Stimulated activated naive CD4-positive, alpha-beta T cell (primary cell): ENCODE results near the gene CATSPERZ.

Experiments used
- DNase-seq, 6 experiments: peaks; one replicate each; lab custom pipeline; 2025; lab: John Stamatoyannopoulos, UW

Gene CATSPERZ

DNA sequence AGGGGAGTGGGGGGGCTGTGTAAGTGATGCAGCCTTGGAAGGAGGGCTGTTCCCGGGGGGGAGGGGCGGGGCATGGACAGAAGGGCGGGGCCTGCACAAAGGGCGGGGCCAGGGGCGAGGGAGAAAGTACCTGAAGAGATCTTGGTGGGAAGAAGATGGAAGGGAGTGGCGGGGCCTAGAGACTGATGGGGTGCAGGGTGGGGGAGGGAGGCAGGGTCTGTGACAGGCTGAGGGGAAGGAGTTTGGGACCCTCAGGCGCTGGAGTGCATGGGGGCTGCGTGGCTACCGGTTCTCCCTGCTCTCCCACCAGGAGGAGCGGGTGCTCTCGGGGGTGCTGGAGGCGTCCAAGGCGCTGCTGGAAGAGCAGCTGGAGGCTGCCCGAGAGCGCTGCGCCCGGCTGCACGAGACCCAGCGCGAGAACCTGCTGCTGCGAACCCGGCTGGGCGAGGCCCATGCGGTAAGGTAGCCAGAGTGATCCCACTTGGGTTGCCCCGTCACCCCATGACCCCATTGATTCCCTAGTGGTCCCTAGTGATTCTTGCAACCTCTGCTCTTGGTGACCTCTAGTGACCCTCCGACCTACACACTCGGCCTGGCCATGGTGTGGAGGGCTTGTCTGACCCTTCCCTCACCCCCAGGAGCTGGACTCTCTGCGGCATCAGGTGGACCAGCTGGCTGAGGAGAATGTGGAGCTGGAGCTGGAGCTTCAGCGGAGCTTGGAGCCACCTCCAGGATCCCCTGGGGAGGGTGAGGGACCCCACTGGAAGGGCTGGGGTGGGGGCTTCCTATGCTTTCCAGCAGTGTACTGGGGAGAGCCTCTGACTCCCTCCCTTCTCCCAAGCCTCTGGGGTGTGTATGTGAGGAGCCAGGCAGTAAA lies 42.9 kb downstream of the CATSPERZ start:
- no peak for DNase-seq

DNA sequence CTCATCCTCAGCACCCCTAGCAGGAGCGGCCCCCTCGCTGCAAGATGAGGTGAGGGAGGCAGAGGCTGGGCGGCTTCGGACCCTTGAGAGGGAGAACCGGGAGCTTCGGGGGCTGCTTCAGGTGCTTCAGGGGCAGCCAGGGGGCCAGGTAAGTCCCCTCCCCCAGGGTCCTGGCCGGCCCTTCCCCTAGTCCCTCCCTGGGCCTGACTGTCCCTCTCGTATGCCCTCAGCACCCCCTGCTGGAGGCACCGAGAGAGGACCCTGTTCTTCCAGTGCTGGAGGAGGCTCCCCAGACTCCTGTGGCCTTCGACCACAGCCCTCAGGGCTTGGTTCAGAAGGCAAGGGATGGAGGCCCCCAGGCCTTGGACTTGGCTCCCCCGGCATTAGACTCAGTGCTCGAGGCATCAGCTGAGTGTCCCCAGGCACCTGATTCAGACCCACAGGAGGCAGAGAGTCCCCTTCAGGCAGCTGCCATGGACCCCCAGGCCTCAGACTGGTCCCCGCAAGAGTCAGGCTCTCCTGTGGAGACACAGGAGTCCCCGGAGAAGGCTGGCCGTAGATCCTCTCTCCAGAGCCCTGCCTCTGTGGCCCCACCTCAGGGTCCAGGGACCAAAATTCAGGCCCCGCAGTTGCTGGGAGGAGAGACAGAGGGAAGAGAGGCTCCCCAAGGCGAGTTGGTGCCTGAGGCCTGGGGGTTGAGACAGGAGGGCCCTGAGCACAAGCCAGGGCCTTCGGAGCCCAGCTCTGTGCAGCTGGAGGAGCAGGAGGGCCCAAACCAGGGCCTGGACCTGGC lies 43.8 kb downstream of the CATSPERZ start:
- no peak for DNase-seq

DNA sequence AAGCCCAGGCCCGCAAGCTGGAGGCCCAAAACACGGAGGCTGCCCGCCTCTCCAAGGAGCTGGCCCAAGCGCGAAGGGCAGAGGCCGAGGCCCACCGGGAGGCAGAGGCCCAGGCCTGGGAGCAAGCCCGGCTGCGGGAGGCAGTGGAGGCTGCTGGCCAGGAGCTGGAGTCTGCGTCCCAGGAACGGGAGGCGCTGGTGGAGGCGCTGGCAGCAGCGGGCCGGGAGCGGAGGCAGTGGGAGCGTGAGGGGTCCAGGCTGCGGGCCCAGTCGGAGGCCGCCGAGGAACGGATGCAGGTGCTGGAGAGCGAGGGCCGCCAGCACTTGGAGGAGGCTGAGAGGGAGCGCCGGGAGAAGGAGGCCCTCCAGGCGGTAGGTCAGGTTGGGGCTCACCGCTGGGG lies 44.6 kb downstream of the CATSPERZ start:
- DNase-seq: no peak

DNA sequence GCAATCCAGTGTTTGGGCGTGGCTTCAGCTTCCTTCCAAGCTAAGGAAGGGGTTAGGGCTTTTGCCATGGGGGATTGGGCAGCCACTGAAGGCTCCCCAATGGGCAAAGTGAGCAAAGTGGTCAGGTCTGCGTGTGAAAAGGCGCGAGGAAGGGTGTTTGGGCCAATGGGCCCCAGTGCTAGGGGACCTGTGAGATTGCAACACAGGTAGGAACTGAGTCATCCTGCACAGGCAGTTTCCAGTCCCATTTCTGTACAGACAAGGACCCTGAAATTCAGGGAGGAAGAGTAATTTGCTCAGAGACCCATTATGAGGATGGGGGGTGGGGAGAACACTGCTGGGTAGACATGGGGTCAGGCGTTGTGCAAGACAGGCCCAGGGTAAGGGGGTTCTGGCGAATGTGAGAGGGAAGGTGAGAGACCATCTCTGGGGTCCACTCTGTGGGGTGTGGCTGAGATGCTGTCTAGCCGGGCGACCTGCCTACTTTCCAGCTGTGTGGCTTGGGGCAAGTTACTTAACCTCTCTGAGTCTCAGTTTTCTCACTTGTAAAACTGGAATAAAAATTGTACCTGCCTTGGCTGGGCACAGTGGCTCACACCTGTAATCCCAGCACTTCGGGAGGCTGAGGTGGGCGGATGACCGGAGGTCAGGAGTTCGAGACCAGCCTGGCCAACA lies 47.2 kb downstream of the CATSPERZ start:
- no peak for DNase-seq

DNA sequence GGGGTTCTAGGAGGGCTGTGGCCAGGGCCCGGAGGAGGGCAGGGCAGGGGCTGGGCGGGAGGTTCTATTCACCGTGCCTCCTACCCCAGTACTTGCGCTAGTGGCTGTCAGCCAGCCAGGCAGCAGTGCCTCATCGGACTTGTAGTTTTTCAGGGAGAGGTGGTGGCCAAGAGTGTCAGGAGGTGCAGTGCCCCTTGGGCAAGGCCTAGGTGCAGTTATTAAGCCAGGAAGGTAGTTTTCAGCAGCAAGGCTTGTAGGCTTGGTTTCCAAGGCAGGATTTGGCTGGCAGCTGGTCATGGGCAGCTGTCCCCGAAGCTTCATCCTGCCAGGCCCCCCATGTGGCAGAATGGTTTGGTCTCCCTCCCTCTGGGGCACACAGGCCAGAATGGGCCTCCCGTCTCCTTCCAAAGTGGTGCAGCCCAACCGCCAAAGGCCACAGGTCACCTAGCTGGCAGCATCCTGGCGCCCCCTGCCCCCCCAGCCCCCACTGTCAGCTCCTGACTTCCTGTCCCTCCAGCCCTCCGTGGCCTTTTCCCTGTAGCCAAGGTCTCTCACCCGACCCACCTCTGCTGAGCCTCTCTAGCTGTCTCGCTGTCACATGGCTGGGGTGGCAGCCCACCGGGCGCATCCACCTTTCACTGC lies 48.3 kb downstream of the CATSPERZ start:
- DNase-seq: no peak

DNA sequence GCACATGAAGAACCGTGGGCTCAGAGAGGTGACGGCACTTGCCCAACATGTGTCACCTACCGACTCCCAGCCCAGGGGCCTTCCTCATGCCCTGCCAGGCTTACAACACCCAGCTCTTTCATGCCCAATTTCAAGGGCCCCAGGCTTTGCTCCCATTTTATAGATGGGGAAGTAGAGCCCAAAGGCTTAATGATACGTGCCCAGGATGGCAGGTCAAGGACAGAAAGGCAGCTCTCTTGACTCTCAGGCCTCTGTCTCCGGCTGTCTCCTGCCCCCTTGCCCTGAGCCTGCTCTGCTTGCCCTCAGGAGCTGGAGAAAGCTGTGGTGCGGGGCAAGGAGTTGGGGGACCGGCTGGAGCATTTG lies 48.8 kb downstream of the CATSPERZ start:
- DNase-seq: no peak

DNA sequence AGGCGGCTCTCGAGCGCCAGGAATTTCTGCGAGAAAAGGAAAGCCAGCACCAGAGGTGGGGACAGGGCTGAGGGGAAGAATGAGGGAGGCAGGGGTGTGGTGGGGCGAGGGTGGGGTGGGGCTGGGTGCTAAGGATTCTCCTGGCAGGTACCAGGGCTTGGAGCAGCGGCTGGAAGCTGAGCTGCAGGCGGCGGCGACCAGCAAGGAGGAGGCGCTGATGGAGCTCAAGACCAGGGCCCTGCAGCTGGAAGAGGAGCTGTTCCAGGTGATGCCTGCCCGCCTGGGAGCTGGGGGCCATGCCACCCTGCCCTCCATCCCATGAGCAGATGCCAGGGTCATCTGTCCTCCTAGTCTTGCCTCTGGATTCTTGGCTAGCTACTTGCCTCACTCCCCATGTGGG lies 49.2 kb downstream of the CATSPERZ start:
- no peak for DNase-seq

DNA sequence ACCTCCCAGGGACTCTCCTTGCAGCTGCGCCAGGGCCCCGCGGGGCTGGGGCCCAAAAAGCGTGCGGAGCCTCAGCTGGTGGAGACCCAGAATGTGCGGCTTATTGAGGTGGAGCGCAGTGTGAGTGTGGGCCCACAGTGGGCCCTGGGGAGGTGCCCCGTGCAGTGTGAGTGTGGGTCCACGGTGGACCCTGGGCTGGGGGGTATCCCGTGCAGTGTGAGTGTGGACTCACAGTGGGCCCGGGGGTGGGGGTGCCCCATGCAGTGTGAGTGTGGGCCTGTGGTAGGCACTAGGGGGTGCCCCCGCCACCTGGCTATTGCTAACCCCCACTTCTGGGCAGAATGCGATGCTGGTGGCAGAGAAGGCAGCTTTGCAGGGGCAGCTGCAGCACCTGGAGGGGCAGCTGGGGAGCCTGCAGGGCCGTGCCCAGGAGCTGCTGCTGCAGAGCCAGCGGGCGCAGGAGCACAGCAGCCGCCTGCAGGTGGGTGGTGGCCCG lies 51.0 kb downstream of the CATSPERZ start:
- no peak for DNase-seq

DNA sequence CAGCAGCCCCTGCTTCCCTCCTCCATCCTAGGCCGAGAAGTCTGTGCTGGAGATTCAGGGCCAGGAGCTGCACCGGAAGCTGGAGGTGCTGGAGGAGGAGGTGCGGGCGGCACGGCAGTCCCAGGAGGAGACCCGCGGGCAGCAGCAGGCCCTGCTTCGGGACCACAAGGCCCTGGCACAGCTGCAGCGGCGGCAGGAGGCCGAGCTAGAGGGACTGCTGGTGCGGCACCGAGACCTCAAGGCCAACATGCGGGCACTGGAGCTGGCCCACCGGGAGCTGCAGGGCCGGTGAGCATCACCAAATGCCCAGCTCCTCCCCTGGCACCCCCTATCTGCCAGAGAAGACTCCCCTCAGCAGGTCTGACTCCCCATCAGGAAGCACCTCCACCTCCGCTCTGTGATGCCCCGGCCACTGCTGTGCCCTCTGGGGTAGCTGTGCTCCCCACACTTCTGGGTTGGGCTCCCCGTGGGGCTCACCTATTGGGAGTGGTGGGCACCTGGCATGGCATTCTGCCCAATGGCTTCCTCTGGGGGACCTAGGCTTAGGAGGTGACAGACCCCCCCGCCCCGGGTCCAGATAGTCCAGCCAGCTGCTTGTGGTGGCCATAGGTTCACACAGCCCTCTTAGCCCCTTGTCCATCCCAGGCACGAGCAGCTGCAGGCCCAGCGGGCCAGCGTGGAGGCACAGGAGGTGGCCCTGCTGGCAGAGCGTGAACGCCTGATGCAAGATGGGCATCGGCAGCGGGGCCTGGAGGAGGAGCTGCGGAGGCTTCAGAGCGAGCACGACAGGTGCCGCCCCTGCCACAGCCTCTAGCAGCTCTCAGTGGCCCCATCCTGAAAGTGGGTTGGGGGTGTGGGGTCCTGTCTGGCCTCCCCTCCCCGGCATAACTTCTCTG lies 52.2 kb downstream of the CATSPERZ start:
- no peak for DNase-seq

DNA sequence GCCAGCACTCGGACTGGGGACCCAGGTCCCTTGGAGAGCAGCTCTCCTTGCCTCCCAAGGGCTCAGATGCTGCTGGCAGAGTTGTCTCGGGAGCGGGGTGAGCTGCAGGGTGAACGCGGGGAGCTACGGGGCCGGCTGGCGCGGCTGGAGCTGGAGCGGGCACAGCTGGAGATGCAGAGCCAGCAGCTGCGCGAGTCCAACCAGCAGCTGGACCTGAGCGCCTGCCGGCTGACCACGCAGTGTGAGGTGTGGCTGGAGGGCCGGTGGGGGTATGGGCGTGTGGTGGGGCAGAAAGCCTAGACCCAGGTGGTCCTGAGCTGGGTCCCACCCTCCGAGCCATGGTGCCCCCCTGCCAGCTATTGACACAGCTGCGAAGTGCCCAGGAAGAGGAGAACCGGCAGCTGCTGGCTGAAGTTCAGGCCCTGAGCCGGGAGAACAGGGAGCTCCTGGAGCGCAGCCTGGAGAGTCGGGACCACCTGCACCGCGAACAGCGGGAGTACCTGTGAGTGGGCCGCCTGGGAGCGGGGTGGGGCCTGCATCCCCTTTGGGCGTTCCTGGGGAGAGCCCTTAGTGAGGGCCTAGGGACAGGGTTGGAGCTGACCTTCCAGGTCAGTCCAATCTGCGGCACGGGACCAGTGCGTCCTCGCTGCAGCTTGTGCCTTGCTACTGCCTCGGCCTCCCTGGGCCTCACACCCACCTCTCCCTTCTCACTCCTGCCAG lies 53.0 kb downstream of the CATSPERZ start:
- no peak for DNase-seq

DNA sequence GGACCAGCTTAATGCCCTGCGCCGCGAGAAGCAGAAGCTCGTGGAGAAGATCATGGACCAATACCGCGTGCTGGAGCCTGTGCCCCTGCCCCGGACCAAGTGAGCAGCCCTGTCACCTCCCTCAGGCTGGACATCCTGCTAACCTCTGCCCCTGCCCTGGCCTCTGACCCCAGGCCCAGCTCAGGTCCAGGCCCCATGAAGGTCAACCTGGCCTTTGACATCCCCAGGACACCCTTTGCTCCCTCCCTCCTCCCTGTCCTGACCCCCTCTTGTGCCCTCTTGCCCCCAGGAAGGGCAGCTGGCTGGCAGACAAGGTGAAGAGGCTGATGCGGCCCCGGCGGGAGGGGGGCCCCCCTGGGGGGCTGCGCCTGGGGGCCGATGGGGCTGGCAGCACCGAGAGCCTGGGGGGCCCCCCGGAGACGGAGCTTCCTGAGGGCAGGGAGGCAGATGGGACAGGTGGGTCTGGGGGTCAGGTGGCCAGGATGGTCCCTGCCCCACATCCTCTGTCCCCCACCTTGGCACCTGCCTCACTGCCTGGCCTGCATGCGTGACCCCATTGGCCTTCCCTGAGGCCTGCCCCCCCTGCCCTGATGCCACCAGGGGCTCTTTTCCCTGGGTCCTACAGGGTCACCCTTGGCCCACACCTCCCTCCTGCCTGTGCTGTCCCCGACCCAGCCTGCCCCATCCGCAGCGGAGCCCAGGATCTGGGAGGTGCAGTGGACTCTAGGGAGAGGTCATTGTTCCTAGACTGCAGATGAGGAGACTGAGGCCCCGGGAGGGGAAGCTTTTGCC lies 53.8 kb downstream of the CATSPERZ start:
- DNase-seq: no peak
